HEK293T (cell line): ENCODE data around the gene ZNF488.

ENCODE experiments used
- CTCF ChIA-PET: fragments of 350-600 bp; formaldehyde crosslinking; extraction: SDS; loops from one replicate; lab custom pipeline; 2021; ENCODE audit warnings: antibody characterized with exemption, inconsistent platforms; lab: Yijun Ruan, JAX
- POLR2A ChIA-PET: fragments of 350-600 bp; formaldehyde crosslinking; extraction: SDS; loops from one replicate; lab custom pipeline; 2020; ENCODE audit warnings: antibody characterized with exemption, inconsistent platforms; lab: Yijun Ruan, JAX
- DNase-seq: peaks from one replicate; pipeline ENCODE4 v3.0.0; 2012; ENCODE audit warnings: mixed read lengths; ENCODE audit errors: extremely low spot score
- ARNT ChIP-seq: fragments of 450-650 bp; IDR thresholded peaks from 2 replicates; pipeline ENCODE4 v1.6.1; 2017; ENCODE audit warnings: mild to moderate bottlenecking
- BHLHE40 ChIP-seq: fragments of 450-650 bp; IDR thresholded peaks from 2 replicates; pipeline ENCODE4 v1.6.1; 2016; ENCODE audit warnings: mild to moderate bottlenecking, moderate library complexity, borderline replicate concordance
- CTBP1 ChIP-seq: fragments of 450-650 bp; IDR thresholded peaks from 2 replicates; pipeline ENCODE4 v1.6.1; 2016; ENCODE audit warnings: borderline replicate concordance
- ELF4 ChIP-seq: fragments of 450-650 bp; IDR thresholded peaks from 2 replicates; pipeline ENCODE4 v1.6.1; 2017; ENCODE audit warnings: antibody characterized with exemption
- FOXA1 ChIP-seq: fragments of 450-650 bp; IDR thresholded peaks from 2 replicates; pipeline ENCODE4 v1.6.1; 2016; ENCODE audit warnings: mild to moderate bottlenecking
- FOXK2 ChIP-seq: fragments of 450-650 bp; IDR thresholded peaks from 2 replicates; pipeline ENCODE4 v1.6.1; 2016; ENCODE audit warnings: mild to moderate bottlenecking
- FOXM1 ChIP-seq: fragments of 450-650 bp; IDR thresholded peaks from 2 replicates; pipeline ENCODE4 v1.6.1; 2017; ENCODE audit warnings: mild to moderate bottlenecking, borderline replicate concordance
- HDGF ChIP-seq: fragments of 450-650 bp; IDR thresholded peaks from 2 replicates; pipeline ENCODE4 v1.6.1; 2017; ENCODE audit warnings: antibody characterized with exemption, borderline replicate concordance
- L3MBTL2 ChIP-seq: fragments of 450-650 bp; conservative IDR thresholded peaks from 2 replicates; pipeline ENCODE4 v1.6.1; 2016; ENCODE audit warnings: mild to moderate bottlenecking
- LEF1 ChIP-seq: fragments of 450-650 bp; IDR thresholded peaks from 2 replicates; pipeline ENCODE4 v1.6.1; 2017; ENCODE audit warnings: mild to moderate bottlenecking, borderline replicate concordance
- NFRKB ChIP-seq: fragments of 450-650 bp; IDR thresholded peaks from 2 replicates; pipeline ENCODE4 v1.6.1; 2016; ENCODE audit warnings: mild to moderate bottlenecking, moderate library complexity
- PKNOX1 ChIP-seq: fragments of 450-650 bp; IDR thresholded peaks from 2 replicates; pipeline ENCODE4 v1.6.1; 2016
- SP1 ChIP-seq: fragments of 450-650 bp; IDR thresholded peaks from 2 replicates; pipeline ENCODE4 v1.6.1; 2017
- SUZ12 ChIP-seq: fragments of 450-650 bp; IDR thresholded peaks from 2 replicates; pipeline ENCODE4 v1.6.1; 2016; ENCODE audit warnings: mild to moderate bottlenecking
- TARDBP ChIP-seq: fragments of 450-650 bp; IDR thresholded peaks from 2 replicates; pipeline ENCODE4 v1.6.1; 2016
- ZNF384 ChIP-seq: fragments of 450-650 bp; IDR thresholded peaks from 2 replicates; pipeline ENCODE4 v1.6.1; 2016

Gene ZNF488

GRCh38 chr10:47354165-47354564, 29.9 kb downstream of the ZNF488 start:
- ChIA-PET CTCF (no interaction called here), POLR2A (no interaction called here)
- no peak for DNase-seq
- TF ChIP-seq LEF1 (no peak), ARNT (no peak), PKNOX1 (no peak), SP1 (no peak), FOXA1 (no peak), HDGF (no peak), ZNF384 (no peak), FOXM1 (no peak), NFRKB (no peak), FOXK2 (no peak), L3MBTL2 (no peak), SUZ12 (no peak), BHLHE40 (no peak), TARDBP (no peak), CTBP1 (no peak), ELF4 (no peak)

GRCh38 chr10:47353351-47353750, 30.7 kb downstream of the ZNF488 start:
- POLR2A ChIA-PET = no interaction called here
- DNase-seq = no peak
- CTCF ChIA-PET = interaction anchor here (0.7 kb wide), 1 partner anchor 8 kb away, joined by 3 read pairs; no protein-coding TSS in a partner anchor
- TF ChIP-seq FOXK2 (no peak), ARNT (no peak), LEF1 (no peak), PKNOX1 (no peak), BHLHE40 (no peak), CTBP1 (no peak), FOXM1 (no peak), NFRKB (no peak), FOXA1 (no peak), HDGF (no peak), TARDBP (no peak), SP1 (no peak), L3MBTL2 (no peak), ELF4 (no peak), ZNF384 (no peak)

GRCh38 chr10:47351899-47352815, 31.9 kb downstream of the ZNF488 start:
- CTCF ChIA-PET = no interaction called here
- no peak for TF ChIP-seq FOXM1
- no peak for TF ChIP-seq LEF1
- TF ChIP-seq HDGF = no peak
- POLR2A ChIA-PET = no interaction called here
- DNase-seq = no peak

GRCh38 chr10:47350671-47351640, 33.1 kb downstream of the ZNF488 start:
- CTCF ChIA-PET = interaction anchor here (0.7 kb wide), 1 partner anchor 11 kb away, joined by 3 read pairs; no protein-coding TSS in a partner anchor

GRCh38 chr10:47349941-47350371, 34.1 kb downstream of the ZNF488 start:
- ChIA-PET POLR2A (no interaction called here), CTCF (interaction anchor here (0.7 kb wide), 1 partner anchor 10 kb away, joined by 3 read pairs; no protein-coding TSS in a partner anchor)
- no peak for DNase-seq
- TF ChIP-seq L3MBTL2 = no peak
- no peak for TF ChIP-seq ELF4
- no peak for TF ChIP-seq ZNF384
- TF ChIP-seq FOXM1 = no peak
- no peak for TF ChIP-seq HDGF
- TF ChIP-seq LEF1 = no peak
- TF ChIP-seq BHLHE40 = no peak
- no peak for TF ChIP-seq FOXA1

More at GRCh38 chr10:47350671-47351640, 33.1 kb downstream of the ZNF488 start:
- DNase-seq = no peak
- POLR2A ChIA-PET = no interaction called here
- no peak for TF ChIP-seq FOXK2
- no peak for TF ChIP-seq SUZ12

- ChIA-PET CTCF (no interaction called here), POLR2A (no interaction called here)
- no peak for TF ChIP-seq FOXA1
- DNase-seq = no peak
Measured at GRCh38 chr10:47349516-47349915, 34.6 kb downstream of the ZNF488 start.
